ENCODE data around the gene S100A8. TPM values are rescaled to one million over a fixed set of nuclear protein-coding genes. Genes with fewer than 3 reads are reported as not detected.

Gene S100A8
- total and polyA plus RNA-seq, 2 donors (not counting 3 experiments of a cell fraction or from before 2014, with no cell fraction given), result not detected

DNA sequence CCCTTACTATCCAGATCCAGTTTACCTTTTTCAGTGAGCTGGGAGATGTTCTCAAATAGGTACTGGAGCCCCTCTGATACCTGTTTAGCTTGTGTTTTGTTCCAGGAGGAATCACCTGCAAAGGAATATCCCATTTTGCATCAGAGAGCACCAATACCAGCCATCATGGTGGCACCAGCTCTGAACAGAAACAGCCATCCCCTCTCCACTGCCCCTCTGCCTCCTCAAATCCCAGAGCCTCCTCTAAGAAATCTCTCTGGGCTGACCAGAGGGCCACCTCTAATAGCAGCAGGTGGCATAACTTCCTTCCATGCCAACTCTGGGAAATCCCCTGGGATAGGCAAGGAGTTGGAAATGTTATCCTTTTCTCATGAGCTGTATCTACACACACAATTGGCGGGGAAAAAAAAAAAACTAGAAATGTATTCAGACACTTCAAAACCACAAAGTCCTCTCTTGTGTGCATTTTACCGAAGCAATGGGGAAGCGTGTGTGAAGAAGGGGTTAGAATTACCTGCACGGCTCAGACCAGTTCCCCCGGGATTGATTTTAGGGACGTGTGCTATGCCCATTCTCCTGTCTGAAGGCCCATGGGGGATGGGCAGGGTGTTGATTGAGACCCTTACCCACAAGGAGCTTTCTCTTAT, 44.7 kb downstream of the S100A8 start:
- Histone ChIP-seq H3K9ac (replicated peaks; ENCODE audit: extremely low read depth, insufficient read depth, low read length) (no peak overlapping the region), H3K79me2 (ENCODE audit: control insufficient read depth, insufficient read depth, low read length) (no peaks in the 10 kb centered on the region), H3K4me1 (ENCODE audit: control insufficient read depth, extremely low read depth, insufficient read depth, low read length) (no peaks in the 10 kb centered on the region), H3K4me3 (replicated peaks in 1 of 3; ENCODE audit: insufficient read depth in 1 of 3, low read depth in 1 of 3, low read length in 3 of 3) (no peak overlapping the region), H4K20me1 (replicated peaks; ENCODE audit: control insufficient read depth, extremely low read depth, insufficient read depth, low read length) (no peaks in the 10 kb centered on the region), H2AFZ (ENCODE audit: low read depth, low read length) (no peak overlapping the region), H3K9me3 (replicated peaks; ENCODE audit: control insufficient read depth, insufficient read depth, low read length) (no peaks in the 10 kb centered on the region), H3K27ac (ENCODE audit: insufficient read depth, low read depth, low read length) (no peak overlapping the region), H3K27me3 (ENCODE audit: control insufficient read depth in 2 of 2, insufficient read depth in 2 of 2, low read length in 2 of 2) (peaks cover 2 to 3% of the 10 kb centered on the region in 2 experiments), H3K4me2 (ENCODE audit: insufficient read depth, low read length) (no peak overlapping the region), H3K36me3 (ENCODE audit: control insufficient read depth in 2 of 2, extremely low read depth in 1 of 2, insufficient read depth in 2 of 2, low read length in 2 of 2) (no peaks in the 10 kb centered on the region), H3K9me1 (replicated peaks; ENCODE audit: control insufficient read depth, extremely low read depth, insufficient read depth, low read length) (no peaks in the 10 kb centered on the region)
- intact Hi-C loops (cut with micrococcal nuclease), result no loop called here
- no peak for TF ChIP-seq JUN (IDR thresholded peaks at IDR 0.05; ENCODE audit: borderline replicate concordance, insufficient read depth, insufficient read length, low read depth)
- DNase-seq (ENCODE audit: low read depth, low spot score) (no peak), FAIRE-seq (no peak)
- BruUV-seq (replicated peaks), result no TSS peak
- ChIA-PET CTCF (interaction anchor here (1.2 to 1.5 kb wide), 2 partner anchors 148 to 149 kb away, joined by 4 to 5 read pairs; no protein-coding TSS in a partner anchor), POLR2A (interaction anchor here (0.6 kb wide), 1 partner anchor 231 kb away, joined by 3 read pairs; no protein-coding TSS in a partner anchor)
- dilution Hi-C loops (cut with MboI; ENCODE audit: extremely low pct_ligation_motif_present, low sequenced_read_pairs), result no loop called here

DNA sequence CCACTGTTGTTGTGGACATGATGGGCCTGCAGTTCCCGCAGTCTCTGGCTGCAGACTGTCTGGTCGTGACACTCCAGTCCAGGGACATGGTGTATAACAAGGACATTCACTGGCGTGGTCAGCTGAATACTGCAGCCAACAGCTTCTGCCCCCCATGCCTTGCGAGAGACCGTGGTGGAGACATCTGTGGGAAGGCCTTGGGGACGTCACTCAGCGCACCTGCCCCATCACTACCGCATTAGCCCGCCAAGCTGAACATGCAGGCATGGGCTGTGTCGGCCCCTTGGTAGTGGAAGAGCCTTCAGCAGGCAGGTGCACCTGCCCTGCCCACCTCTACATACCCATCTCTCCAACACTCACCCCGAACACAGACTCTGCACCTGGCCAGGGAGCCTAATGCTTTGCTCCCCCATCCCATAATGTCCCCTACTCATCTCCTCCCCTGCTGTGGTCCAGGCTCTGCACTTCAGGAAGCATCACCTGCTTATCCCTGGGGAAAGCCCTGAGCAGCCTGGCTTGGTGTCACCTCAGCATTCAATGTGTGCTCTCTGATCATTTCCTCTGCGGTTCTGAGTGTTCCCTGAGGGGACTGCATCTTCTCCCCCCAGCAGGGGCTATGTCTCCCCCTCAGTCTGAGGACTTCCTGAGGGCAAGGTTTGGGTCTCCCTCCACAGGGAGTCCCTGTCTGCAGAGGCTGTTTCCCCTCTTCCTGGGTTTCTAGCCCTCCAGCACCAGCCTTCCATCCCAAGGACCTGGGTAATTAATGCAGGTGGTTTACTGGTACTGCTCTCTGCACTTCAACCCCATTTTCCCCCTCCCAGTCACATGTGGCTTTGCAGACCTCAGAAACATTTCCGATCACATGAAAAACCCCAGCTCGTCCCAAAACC, 45.4 kb downstream of the S100A8 start:
- Histone ChIP-seq H3K9me1 (replicated peaks; ENCODE audit: control insufficient read depth, extremely low read depth, insufficient read depth, low read length) (no peaks in the 10 kb centered on the region), H3K9ac (replicated peaks; ENCODE audit: extremely low read depth, insufficient read depth, low read length) (no peak overlapping the region), H3K27ac (ENCODE audit: insufficient read depth, low read depth, low read length) (no peak overlapping the region), H3K4me3 (replicated peaks in 1 of 3; ENCODE audit: insufficient read depth in 1 of 3, low read depth in 1 of 3, low read length in 3 of 3) (no peak overlapping the region), H2AFZ (ENCODE audit: low read depth, low read length) (no peak overlapping the region), H3K4me2 (ENCODE audit: insufficient read depth, low read length) (no peak overlapping the region), H3K27me3 (ENCODE audit: control insufficient read depth in 2 of 2, insufficient read depth in 2 of 2, low read length in 2 of 2) (peaks cover 2 to 3% of the 10 kb centered on the region in 2 experiments), H3K79me2 (ENCODE audit: control insufficient read depth, insufficient read depth, low read length) (no peaks in the 10 kb centered on the region), H3K4me1 (ENCODE audit: control insufficient read depth, extremely low read depth, insufficient read depth, low read length) (no peaks in the 10 kb centered on the region), H4K20me1 (replicated peaks; ENCODE audit: control insufficient read depth, extremely low read depth, insufficient read depth, low read length) (no peaks in the 10 kb centered on the region), H3K36me3 (ENCODE audit: control insufficient read depth in 2 of 2, extremely low read depth in 1 of 2, insufficient read depth in 2 of 2, low read length in 2 of 2) (no peaks in the 10 kb centered on the region), H3K9me3 (replicated peaks; ENCODE audit: control insufficient read depth, insufficient read depth, low read length) (no peaks in the 10 kb centered on the region)
- no TSS peak for BruUV-seq (replicated peaks)
- DNase-seq (ENCODE audit: low read depth, low spot score) (no peak), FAIRE-seq (no peak)
- TF ChIP-seq MYC (IDR thresholded peaks at IDR 0.05; ENCODE audit: low read depth, low read length) (no peak), GATA2 (IDR thresholded peaks at IDR 0.05; ENCODE audit: insufficient read depth, insufficient read length, low read depth, low read length) (no peak), JUN (IDR thresholded peaks at IDR 0.05; ENCODE audit: borderline replicate concordance, insufficient read depth, insufficient read length, low read depth) (no peak), MAX (IDR thresholded peaks at IDR 0.05; ENCODE audit: insufficient read depth, insufficient read length) (no peak), FOS (IDR thresholded peaks at IDR 0.05; ENCODE audit: borderline replicate concordance, insufficient read depth, low read length) (no peak), POLR2AphosphoS5 (IDR thresholded peaks at IDR 0.05; ENCODE audit: insufficient read depth, low read depth, low read length) (no peak), POLR2A (IDR thresholded peaks at IDR 0.05; ENCODE audit: low read depth, low read length) (no peak), EZH2 (IDR thresholded peaks at IDR 0.05; ENCODE audit: borderline replicate concordance, low read depth, low read length, severe bottlenecking) (no peak)
- TF ChIP-seq, protein P1, sequence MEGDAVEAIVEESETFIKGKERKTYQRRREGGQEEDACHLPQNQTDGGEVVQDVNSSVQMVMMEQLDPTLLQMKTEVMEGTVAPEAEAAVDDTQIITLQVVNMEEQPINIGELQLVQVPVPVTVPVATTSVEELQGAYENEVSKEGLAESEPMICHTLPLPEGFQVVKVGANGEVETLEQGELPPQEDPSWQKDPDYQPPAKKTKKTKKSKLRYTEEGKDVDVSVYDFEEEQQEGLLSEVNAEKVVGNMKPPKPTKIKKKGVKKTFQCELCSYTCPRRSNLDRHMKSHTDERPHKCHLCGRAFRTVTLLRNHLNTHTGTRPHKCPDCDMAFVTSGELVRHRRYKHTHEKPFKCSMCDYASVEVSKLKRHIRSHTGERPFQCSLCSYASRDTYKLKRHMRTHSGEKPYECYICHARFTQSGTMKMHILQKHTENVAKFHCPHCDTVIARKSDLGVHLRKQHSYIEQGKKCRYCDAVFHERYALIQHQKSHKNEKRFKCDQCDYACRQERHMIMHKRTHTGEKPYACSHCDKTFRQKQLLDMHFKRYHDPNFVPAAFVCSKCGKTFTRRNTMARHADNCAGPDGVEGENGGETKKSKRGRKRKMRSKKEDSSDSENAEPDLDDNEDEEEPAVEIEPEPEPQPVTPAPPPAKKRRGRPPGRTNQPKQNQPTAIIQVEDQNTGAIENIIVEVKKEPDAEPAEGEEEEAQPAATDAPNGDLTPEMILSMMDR (IDR thresholded peaks at IDR 0.05; ENCODE audit: extremely low read depth in 1 of 2, insufficient read depth in 1 of 2, low read depth in 1 of 2, low read length in 2 of 2), result no peak
- dilution Hi-C loops (cut with MboI; ENCODE audit: extremely low pct_ligation_motif_present, low sequenced_read_pairs) (no loop called here), intact Hi-C loops (cut with micrococcal nuclease) (no loop called here)
- POLR2A ChIA-PET, result interaction anchor here (0.6 kb wide), 1 partner anchor 232 kb away, joined by 3 read pairs; no protein-coding TSS in a partner anchor
- CTCF ChIA-PET, result interaction anchor here (1.5 kb wide), 1 partner anchor 149 kb away, joined by 5 read pairs; no protein-coding TSS in a partner anchor

Data from endothelial cell of umbilical vein (primary cell).